Sigmoid colon (tissue), 4 donors: Measurements from ENCODE around the gene PSMC3IP.

Experiments
- POLR2AphosphoS5 ChIP-seq, 4 donors: sonication (generic); formaldehyde crosslinking; IDR thresholded peaks; one replicate each; pipeline ENCODE4 v1.6.1; 2017; ENCODE audit warnings: antibody characterized with exemption in 4 of 4
- TF ChIP-seq, protein P1 (sequence below), 4 experiments: fragments of 450-650 bp in 3 of 4; fragments of 200-600 bp in 1 of 4; IDR thresholded peaks; one replicate each; pipeline ENCODE4 v1.5.1; 2016 to 2019; ENCODE audit warnings: antibody characterized with exemption in 4 of 4, mild to moderate bottlenecking in 3 of 4, moderate library complexity in 2 of 4

DNA sequence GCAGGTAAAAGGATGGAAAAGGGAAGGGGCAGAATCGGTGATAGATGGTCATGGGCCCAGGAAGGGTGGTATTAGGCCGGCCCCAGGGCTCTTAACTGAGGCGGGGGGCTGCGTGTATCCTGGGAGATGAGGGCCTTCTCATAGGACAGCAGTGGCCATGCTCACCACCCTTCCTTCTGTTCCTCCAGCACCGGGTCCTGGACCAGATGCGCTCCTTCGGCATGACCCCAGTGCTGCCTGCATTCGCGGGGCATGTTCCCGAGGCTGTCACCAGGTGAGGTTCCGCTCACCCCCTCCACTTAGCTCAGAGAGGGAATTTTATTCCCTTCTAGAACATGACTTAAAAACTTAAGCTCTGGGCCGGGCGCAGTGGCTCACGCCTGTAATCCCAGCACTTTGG, 39.0 kb downstream of the PSMC3IP start:
- TF ChIP-seq, protein P1, sequence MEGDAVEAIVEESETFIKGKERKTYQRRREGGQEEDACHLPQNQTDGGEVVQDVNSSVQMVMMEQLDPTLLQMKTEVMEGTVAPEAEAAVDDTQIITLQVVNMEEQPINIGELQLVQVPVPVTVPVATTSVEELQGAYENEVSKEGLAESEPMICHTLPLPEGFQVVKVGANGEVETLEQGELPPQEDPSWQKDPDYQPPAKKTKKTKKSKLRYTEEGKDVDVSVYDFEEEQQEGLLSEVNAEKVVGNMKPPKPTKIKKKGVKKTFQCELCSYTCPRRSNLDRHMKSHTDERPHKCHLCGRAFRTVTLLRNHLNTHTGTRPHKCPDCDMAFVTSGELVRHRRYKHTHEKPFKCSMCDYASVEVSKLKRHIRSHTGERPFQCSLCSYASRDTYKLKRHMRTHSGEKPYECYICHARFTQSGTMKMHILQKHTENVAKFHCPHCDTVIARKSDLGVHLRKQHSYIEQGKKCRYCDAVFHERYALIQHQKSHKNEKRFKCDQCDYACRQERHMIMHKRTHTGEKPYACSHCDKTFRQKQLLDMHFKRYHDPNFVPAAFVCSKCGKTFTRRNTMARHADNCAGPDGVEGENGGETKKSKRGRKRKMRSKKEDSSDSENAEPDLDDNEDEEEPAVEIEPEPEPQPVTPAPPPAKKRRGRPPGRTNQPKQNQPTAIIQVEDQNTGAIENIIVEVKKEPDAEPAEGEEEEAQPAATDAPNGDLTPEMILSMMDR (IDR thresholded peaks at IDR 0.05) = no peak
- TF ChIP-seq POLR2AphosphoS5 (IDR thresholded peaks at IDR 0.05) = no peak
